Tibial nerve (tissue), 4 donors: ENCODE results near the gene ATP8A2.

Experiments
- CTCF ChIP-seq, 5 experiments: fragments of 200-600 bp in 3 of 5; fragments of 450-650 bp in 2 of 5; sonication (generic) in 3 of 5; IDR thresholded peaks; one replicate each; pipeline ENCODE4 v1.5.1; 2016 to 2019; ENCODE audit warnings: antibody characterized with exemption in 5 of 5, mild to moderate bottlenecking in 3 of 5, moderate library complexity in 2 of 5
- EP300 ChIP-seq, 2 donors: sonication (generic); formaldehyde crosslinking; IDR thresholded peaks; one replicate each; pipeline ENCODE4 v1.6.1; 2017; ENCODE audit warnings: antibody characterized with exemption in 2 of 2, mild to moderate bottlenecking in 1 of 2
- POLR2A ChIP-seq, 2 donors: fragments of 450-650 bp; IDR thresholded peaks; one replicate each; pipeline ENCODE4 v1.6.1; 2017; ENCODE audit warnings: antibody characterized with exemption in 2 of 2, mild to moderate bottlenecking in 2 of 2, moderate library complexity in 2 of 2

- TF ChIP-seq CTCF (IDR thresholded peaks at IDR 0.05) (no peak), POLR2A (IDR thresholded peaks at IDR 0.05) (no peak), EP300 (IDR thresholded peaks at IDR 0.05) (no peak)
These were observed 359.8 kb downstream of the ATP8A2 start for GRCh38 chr13:25731536-25731935.
